Measurements from ENCODE around the gene NUAK2. TPM values are rescaled to one million over a fixed set of nuclear protein-coding genes. Genes with fewer than 3 reads are reported as not detected.
"Not testable (repeated sequence)": the region's sequence is repeated elsewhere in the genome, so short reads cannot be mapped to it uniquely, and the experiment has no call there.

The NUAK2 gene
- total and polyA plus RNA-seq, 8 donors, result 6.1 to 12.3 (median 8.6) TPM

DNA sequence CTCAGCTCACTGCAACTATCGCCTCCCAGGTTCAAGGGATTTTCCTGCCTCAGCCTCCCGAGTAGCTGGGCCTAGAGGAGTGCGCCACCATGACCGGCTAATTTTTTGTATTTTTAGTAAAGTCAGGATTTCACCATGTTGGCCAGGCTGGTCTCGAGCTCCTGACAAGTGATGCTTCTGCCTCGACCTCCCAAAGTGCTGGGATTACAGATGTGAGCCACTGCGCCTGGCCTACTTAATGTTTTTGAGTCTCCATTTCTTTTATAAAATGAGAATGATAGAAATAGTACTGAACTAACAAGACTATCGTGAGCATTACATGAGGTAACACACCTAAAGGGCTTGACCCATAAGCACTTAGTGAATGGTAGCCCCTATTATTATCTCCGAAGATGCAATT lies 21.4 kb downstream of the NUAK2 start:
- Histone ChIP-seq H3K27me3 (no peaks in the 10 kb centered on the region), H3K4me1 (peaks cover 6 to 15% of the 10 kb centered on the region in 2 donors), H3K27ac (peak overlapping the region; percentile 59 to 73), H3K9me3 (no peaks in the 10 kb centered on the region), H3K36me3 (peaks cover 0 to 36% of the 10 kb centered on the region in 2 donors), H3K4me3 (no peak overlapping the region)
- DNase-seq (no peak), ATAC-seq (no peak)
- TF ChIP-seq, protein P1, sequence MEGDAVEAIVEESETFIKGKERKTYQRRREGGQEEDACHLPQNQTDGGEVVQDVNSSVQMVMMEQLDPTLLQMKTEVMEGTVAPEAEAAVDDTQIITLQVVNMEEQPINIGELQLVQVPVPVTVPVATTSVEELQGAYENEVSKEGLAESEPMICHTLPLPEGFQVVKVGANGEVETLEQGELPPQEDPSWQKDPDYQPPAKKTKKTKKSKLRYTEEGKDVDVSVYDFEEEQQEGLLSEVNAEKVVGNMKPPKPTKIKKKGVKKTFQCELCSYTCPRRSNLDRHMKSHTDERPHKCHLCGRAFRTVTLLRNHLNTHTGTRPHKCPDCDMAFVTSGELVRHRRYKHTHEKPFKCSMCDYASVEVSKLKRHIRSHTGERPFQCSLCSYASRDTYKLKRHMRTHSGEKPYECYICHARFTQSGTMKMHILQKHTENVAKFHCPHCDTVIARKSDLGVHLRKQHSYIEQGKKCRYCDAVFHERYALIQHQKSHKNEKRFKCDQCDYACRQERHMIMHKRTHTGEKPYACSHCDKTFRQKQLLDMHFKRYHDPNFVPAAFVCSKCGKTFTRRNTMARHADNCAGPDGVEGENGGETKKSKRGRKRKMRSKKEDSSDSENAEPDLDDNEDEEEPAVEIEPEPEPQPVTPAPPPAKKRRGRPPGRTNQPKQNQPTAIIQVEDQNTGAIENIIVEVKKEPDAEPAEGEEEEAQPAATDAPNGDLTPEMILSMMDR (IDR thresholded peaks at IDR 0.05), result no peak
- intact Hi-C loops (cut with DNase I), result no loop called here

DNA sequence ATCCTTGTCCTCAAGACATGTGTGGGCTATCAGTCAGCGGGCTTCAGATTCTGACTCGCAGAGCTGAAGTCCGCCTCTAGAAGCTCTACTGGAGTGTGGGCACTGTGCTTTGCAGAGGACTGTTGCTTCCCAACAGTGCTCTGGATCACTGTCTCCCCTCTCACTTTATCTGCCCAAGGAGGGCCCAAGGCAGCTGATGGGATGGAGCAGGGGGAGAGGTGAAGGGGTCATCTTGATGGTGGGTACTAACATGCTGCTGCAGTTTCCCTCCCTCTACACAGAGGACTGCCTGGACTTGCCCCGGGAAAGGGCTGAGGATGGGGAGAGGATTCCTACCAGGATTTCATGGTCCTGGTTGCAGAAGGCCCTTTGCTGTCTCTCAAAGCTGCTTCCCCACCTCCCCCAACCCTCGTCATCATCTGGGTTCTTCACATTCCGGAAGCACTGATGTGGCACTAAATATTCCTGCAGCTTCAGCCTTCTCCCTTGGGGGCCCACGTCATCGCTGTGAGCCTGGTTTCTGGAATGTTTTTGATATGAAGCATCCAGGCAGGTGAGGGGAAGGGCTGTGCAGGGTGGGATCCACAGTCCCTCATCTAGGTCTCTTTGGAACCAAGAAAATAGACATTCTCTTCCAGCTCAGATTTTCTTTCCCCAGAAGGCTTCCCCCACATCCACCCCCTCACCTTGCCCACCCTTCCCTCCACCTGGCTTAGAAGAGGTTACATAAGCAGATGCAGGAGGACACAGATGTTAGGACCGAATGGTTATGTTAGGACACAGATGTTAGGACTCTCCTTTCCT lies 23.2 kb downstream of the NUAK2 start:
- Histone ChIP-seq H3K4me1 (peaks cover 20 to 29% of the 10 kb centered on the region in 2 donors), H3K27ac (no peak overlapping the region), H3K36me3 (peaks cover 0 to 18% of the 10 kb centered on the region in 2 donors), H3K4me3 (no peak overlapping the region), H3K9me3 (no peaks in the 10 kb centered on the region), H3K27me3 (no peaks in the 10 kb centered on the region)
- intact Hi-C loops (cut with DNase I), result no loop called here
- ATAC-seq (no peak), DNase-seq (no peak)
- TF ChIP-seq, protein P1 (IDR thresholded peaks at IDR 0.05), result no peak

DNA sequence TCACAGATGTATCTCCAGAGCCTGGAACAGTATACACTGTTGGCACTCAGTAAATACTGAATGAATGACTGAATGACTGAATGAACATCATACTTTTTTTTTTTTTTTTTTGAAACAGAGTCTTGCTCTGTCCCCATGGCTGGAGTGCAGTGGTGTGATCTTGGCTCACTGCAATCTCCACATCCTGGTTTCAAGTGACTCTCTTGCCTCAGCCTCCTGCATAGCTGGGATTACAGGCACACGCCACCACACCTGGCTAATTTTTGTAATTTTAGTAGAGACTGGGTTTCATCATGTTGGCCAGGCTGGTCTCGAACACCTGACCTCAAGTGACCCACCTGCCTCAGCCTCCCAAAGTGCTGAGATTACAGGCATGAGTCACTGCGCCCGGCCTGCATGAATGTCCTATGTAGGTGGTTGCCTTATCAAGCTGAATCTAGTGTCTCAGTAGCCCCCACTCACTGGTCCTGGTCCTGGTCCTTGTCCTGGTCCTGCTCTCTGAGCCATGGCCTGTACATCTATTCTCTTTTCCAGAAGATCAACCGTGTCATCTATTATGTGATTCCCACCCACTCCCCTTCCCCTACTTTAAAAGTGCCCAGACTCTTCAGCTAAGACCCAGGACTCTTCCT lies 23.9 kb downstream of the NUAK2 start:
- peaks cover 0 to 11% of the 10 kb centered on the region in 2 donors for H3K36me3 ChIP-seq
- ATAC-seq; H3K27me3 ChIP-seq; H3K9me3 ChIP-seq; H3K27ac ChIP-seq; intact Hi-C loops (cut with DNase I); H3K4me3 ChIP-seq; DNase-seq: not testable (repeated sequence)
- H3K4me1 ChIP-seq, result peaks cover 20 to 29% of the 10 kb centered on the region in 2 donors

DNA sequence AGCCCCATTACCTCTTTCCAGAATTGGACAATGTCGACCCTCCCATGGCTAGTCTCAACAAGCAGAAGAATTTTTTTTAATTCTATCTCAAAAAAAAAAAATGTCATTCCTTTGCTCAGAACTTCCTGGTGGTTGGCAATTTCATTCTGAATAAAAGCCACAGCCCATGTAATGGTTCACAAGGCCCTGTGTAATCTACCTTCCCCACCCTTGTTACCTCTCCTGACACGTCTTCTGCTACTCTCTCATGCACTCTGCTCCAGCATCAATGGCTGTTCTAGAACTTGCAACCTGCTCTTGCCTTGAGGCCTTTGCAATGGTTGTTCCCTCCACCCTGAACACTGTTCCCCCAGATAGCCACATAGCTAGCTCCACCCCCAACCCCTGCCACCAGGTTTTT lies 25.4 kb downstream of the NUAK2 start:
- Histone ChIP-seq H3K4me3 (no peak overlapping the region), H3K27me3 (no peaks in the 10 kb centered on the region), H3K4me1 (peaks cover 14 to 23% of the 10 kb centered on the region in 2 donors), H3K27ac (no peak overlapping the region), H3K9me3 (no peaks in the 10 kb centered on the region), H3K36me3 (no peaks in the 10 kb centered on the region)
- TF ChIP-seq, protein P1 (IDR thresholded peaks at IDR 0.05), result no peak
- DNase-seq (no peak), ATAC-seq (no peak)
- intact Hi-C loops (cut with DNase I), result no loop called here

DNA sequence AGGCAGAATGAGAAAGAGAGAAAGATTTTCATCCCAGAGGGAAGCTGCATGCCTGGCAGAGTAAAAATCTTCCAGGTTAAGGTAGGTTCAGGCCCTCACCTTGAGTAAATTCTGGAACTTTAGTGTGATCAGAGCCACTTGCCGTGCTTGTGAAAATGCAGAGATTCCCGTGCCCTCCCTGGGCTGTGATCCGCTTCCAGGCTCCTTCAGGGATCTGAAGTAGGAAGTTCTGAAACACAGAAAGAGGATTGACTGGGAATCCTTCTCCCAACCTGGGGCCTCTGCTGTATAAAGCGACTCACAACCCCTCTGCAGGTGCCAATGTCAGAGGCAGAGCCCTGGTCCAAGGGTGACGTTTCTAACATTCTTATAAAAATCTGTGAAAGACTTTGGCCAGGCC lies 26.6 kb downstream of the NUAK2 start:
- Histone ChIP-seq H3K36me3 (no peaks in the 10 kb centered on the region), H3K27me3 (no peaks in the 10 kb centered on the region), H3K27ac (peak overlapping the region; percentile 51 to 67), H3K9me3 (no peaks in the 10 kb centered on the region), H3K4me3 (no peak overlapping the region), H3K4me1 (peaks cover 14 to 20% of the 10 kb centered on the region in 2 donors)
- TF ChIP-seq, protein P1 (IDR thresholded peaks at IDR 0.05), result no peak
- DNase-seq (no peak), ATAC-seq (no peak)
- intact Hi-C loops (cut with DNase I), result no loop called here

All from left lung (tissue), 10 donors.